K562 treated with DMSO at 1 percent for 24 hours (cell line): ENCODE data around the gene EVPLL. TPM values are rescaled to one million over a fixed set of nuclear protein-coding genes. Genes with fewer than 3 reads are reported as not detected.

ENCODE experiments used
- total RNA-seq: library from RNA; unstranded; fragments of 300-600 nt; gene quantifications from 2 replicates; pipeline ENCODE4 v1.2.3, GENCODE V29; 2022; ENCODE audit warnings: low read depth; ENCODE audit not compliant: insufficient read depth

The EVPLL gene
- not detected in 2 replicates for total RNA-seq

GRCh38 chr17:18377437-18378204 lies at the start of gene EVPLL:
Gene EVPLL, plus strand, starts transcription at chr17:18377778. Its CDS starts 3,160 bp downstream, at chr17:18380938.

GRCh38 chr17:18363101-18364049 lies 14.2 kb upstream of the EVPLL start, which contains the start of gene SHMT1:
Gene SHMT1, minus strand, starts transcription at chr17:18363550. Its CDS starts 7,569 bp downstream, at chr17:18355981.

Other genes with a start within 250 kb of the EVPLL start
- gene ALKBH5, start 193.9 kb upstream of the EVPLL start, total RNA-seq = 57.3 and 63.2 TPM in 2 replicates
- gene LLGL1, start 152.1 kb upstream of the EVPLL start, total RNA-seq = 23.9 and 28.7 TPM in 2 replicates
- 147 and 152 TPM in 2 replicates for gene FLII, start 119.0 kb upstream of the EVPLL start, total RNA-seq
- gene MIEF2, start 117.1 kb upstream of the EVPLL start, total RNA-seq = 10.7 and 12.1 TPM in 2 replicates
- gene TOP3A, start 62.8 kb upstream of the EVPLL start, total RNA-seq = 21.5 and 21.6 TPM in 2 replicates
- 9.4 and 10.8 TPM in 2 replicates for gene SMCR8, start 62.5 kb upstream of the EVPLL start, total RNA-seq
- gene SHMT1, start 14.2 kb upstream of the EVPLL start, total RNA-seq = 37.8 and 39.8 TPM in 2 replicates
- not detected in 2 replicates for gene LGALS9C, start 99.0 kb downstream of the EVPLL start, total RNA-seq